ENCODE measurements around the gene SEC16A.

DNA sequence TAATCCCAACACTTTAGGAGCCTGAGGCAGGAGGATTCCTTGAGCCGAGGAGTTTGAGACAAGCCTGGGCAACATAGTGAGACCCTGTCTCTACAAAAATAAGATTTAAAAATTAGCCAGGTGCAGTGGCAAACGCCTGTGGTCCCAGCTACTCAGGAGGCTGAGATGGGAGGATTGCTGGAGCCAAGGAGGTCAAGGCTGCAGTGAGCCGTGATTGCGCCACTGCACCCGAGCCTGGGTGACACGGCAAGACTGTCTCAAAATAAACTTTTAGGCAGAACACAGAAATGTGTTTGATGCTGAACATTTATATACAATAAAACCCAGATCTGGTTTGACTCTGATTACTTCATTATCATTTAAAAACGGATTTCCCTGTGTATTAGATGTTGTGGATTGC lies 77.4 kb downstream of the SEC16A start:
- TF ChIP-seq, protein P1, sequence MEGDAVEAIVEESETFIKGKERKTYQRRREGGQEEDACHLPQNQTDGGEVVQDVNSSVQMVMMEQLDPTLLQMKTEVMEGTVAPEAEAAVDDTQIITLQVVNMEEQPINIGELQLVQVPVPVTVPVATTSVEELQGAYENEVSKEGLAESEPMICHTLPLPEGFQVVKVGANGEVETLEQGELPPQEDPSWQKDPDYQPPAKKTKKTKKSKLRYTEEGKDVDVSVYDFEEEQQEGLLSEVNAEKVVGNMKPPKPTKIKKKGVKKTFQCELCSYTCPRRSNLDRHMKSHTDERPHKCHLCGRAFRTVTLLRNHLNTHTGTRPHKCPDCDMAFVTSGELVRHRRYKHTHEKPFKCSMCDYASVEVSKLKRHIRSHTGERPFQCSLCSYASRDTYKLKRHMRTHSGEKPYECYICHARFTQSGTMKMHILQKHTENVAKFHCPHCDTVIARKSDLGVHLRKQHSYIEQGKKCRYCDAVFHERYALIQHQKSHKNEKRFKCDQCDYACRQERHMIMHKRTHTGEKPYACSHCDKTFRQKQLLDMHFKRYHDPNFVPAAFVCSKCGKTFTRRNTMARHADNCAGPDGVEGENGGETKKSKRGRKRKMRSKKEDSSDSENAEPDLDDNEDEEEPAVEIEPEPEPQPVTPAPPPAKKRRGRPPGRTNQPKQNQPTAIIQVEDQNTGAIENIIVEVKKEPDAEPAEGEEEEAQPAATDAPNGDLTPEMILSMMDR (IDR thresholded peaks at IDR 0.05), result no peak
- no peak for TF ChIP-seq POLR2A (IDR thresholded peaks at IDR 0.05)
